Activated naive CD4-positive, alpha-beta T cell treated with anti-CD3 and anti-CD28 coated beads, Interleukin-2, amount 50 U/mL, for 24 hours (primary cell): ENCODE data around the gene TXNL1.
A peak's percentile ranks its signal among the peaks of the same experiment; 100 is the strongest.

Experiments used
- H3K27ac Mint-ChIP-seq: one replicate; pipeline ENCODE4 v1.8.0; 2021; ENCODE audit warnings: mild to moderate bottlenecking, mixed read lengths
- H3K27me3 Mint-ChIP-seq: one replicate; pipeline ENCODE4 v1.8.0; 2021; ENCODE audit warnings: mixed read lengths
- H3K36me3 Mint-ChIP-seq: one replicate; pipeline ENCODE4 v1.8.0; 2021; ENCODE audit warnings: mixed read lengths
- H3K4me1 Mint-ChIP-seq: one replicate; pipeline ENCODE4 v1.8.0; 2021; ENCODE audit warnings: mixed read lengths
- H3K4me3 Mint-ChIP-seq: one replicate; pipeline ENCODE4 v1.8.0; 2021; ENCODE audit warnings: mild to moderate bottlenecking, mixed read lengths
- H3K9me3 Mint-ChIP-seq: one replicate; pipeline ENCODE4 v1.8.0; 2021; ENCODE audit warnings: mixed read lengths

TXNL1 gene

GRCh38 chr18:56650944-56651770, 12.8 kb upstream of the TXNL1 start, which contains the start of gene WDR7:
WDR7 (plus strand) TSS chr18:56651359; CDS start chr18:56672516, 21,157 bp downstream.
- H3K27ac Mint-ChIP-seq: peak within 1 kb of the TSS; percentile 95
- H3K36me3 Mint-ChIP-seq: no peaks in the 10 kb centered on the region
- H3K4me3 Mint-ChIP-seq: peak within 1 kb of the TSS; percentile 95
- no peaks in the 10 kb centered on the region for H3K27me3 Mint-ChIP-seq
- H3K4me1 Mint-ChIP-seq: peaks cover 48% of the 10 kb centered on the region
- H3K9me3 Mint-ChIP-seq: peaks cover 4% of the 10 kb centered on the region

- no peaks in the 10 kb centered on the region for H3K27me3 Mint-ChIP-seq
- peaks cover 4% of the 10 kb centered on the region for H3K9me3 Mint-ChIP-seq
- no peaks in the 10 kb centered on the region for H3K36me3 Mint-ChIP-seq
- no peak overlapping the region for H3K27ac Mint-ChIP-seq
- no peak overlapping the region for H3K4me3 Mint-ChIP-seq
- peaks cover 36% of the 10 kb centered on the region for H3K4me1 Mint-ChIP-seq
Measured at GRCh38 chr18:56649996-56650395, 11.6 kb upstream of the TXNL1 start.

- Mint-ChIP-seq H3K36me3 (no peaks in the 10 kb centered on the region), H3K4me1 (peaks cover 21% of the 10 kb centered on the region)
Measured at GRCh38 chr18:56647951-56648893, 9.8 kb upstream of the TXNL1 start.

GRCh38 chr18:56647071-56647470, 8.7 kb upstream of the TXNL1 start:
- H3K27me3 Mint-ChIP-seq: no peaks in the 10 kb centered on the region
- H3K4me3 Mint-ChIP-seq: no peak overlapping the region
- peaks cover 15% of the 10 kb centered on the region for H3K4me1 Mint-ChIP-seq
- H3K36me3 Mint-ChIP-seq: no peaks in the 10 kb centered on the region
- H3K9me3 Mint-ChIP-seq: peaks cover 4% of the 10 kb centered on the region
- no peak overlapping the region for H3K27ac Mint-ChIP-seq

More at GRCh38 chr18:56647951-56648893, 9.8 kb upstream of the TXNL1 start:
- H3K4me3 Mint-ChIP-seq: no peak overlapping the region
- H3K9me3 Mint-ChIP-seq: peaks cover 4% of the 10 kb centered on the region
- H3K27me3 Mint-ChIP-seq: no peaks in the 10 kb centered on the region
- H3K27ac Mint-ChIP-seq: peak overlapping the region; percentile 8

- Mint-ChIP-seq H3K27me3 (no peaks in the 10 kb centered on the region), H3K36me3 (no peaks in the 10 kb centered on the region), H3K9me3 (no peaks in the 10 kb centered on the region), H3K4me1 (peaks cover 8% of the 10 kb centered on the region), H3K27ac (no peak overlapping the region), H3K4me3 (no peak overlapping the region)
Measured at GRCh38 chr18:56645415-56646016, 7.1 kb upstream of the TXNL1 start.

- H3K27me3 Mint-ChIP-seq: no peaks in the 10 kb centered on the region
- H3K9me3 Mint-ChIP-seq: no peaks in the 10 kb centered on the region
- H3K4me1 Mint-ChIP-seq: peaks cover 16% of the 10 kb centered on the region
- H3K4me3 Mint-ChIP-seq: no peak overlapping the region
- H3K27ac Mint-ChIP-seq: no peak overlapping the region
- peaks cover 1% of the 10 kb centered on the region for H3K36me3 Mint-ChIP-seq
Measured at GRCh38 chr18:56643381-56643780, 5.0 kb upstream of the TXNL1 start.

GRCh38 chr18:56641714-56642337, 3.4 kb upstream of the TXNL1 start:
- peaks cover 16% of the 10 kb centered on the region for H3K4me1 Mint-ChIP-seq
- peaks cover 1% of the 10 kb centered on the region for H3K36me3 Mint-ChIP-seq
- H3K4me3 Mint-ChIP-seq: no peak overlapping the region
- no peaks in the 10 kb centered on the region for H3K9me3 Mint-ChIP-seq
- H3K27me3 Mint-ChIP-seq: no peaks in the 10 kb centered on the region
- H3K27ac Mint-ChIP-seq: no peak overlapping the region

- H3K27me3 Mint-ChIP-seq: no peaks in the 10 kb centered on the region
Measured at GRCh38 chr18:56639571-56639970, 1.2 kb upstream of the TXNL1 start.

GRCh38 chr18:56639104-56639381, 651 bp upstream of the TXNL1 start:
- Mint-ChIP-seq H3K36me3 (peaks cover 6% of the 10 kb centered on the region), H3K27me3 (no peaks in the 10 kb centered on the region), H3K9me3 (no peaks in the 10 kb centered on the region), H3K4me3 (peak overlapping the region; percentile 99), H3K27ac (peak overlapping the region; percentile 96), H3K4me1 (peaks cover 39% of the 10 kb centered on the region)

More at GRCh38 chr18:56639571-56639970, 1.2 kb upstream of the TXNL1 start:
- Mint-ChIP-seq H3K9me3 (no peaks in the 10 kb centered on the region), H3K4me3 (peak overlapping the region; percentile 99), H3K4me1 (peaks cover 34% of the 10 kb centered on the region), H3K36me3 (peaks cover 3% of the 10 kb centered on the region), H3K27ac (no peak overlapping the region)

- Mint-ChIP-seq H3K27ac (peak overlapping the region; percentile 96), H3K36me3 (peaks cover 9% of the 10 kb centered on the region), H3K4me1 (peaks cover 45% of the 10 kb centered on the region), H3K27me3 (no peaks in the 10 kb centered on the region), H3K9me3 (no peaks in the 10 kb centered on the region), H3K4me3 (peak overlapping the region; percentile 99)
Measured at GRCh38 chr18:56637711-56638231, 621 bp downstream of the TXNL1 start.

GRCh38 chr18:56637176-56637575, 1.2 kb downstream of the TXNL1 start:
- Mint-ChIP-seq H3K4me3 (peak overlapping the region; percentile 99), H3K27me3 (no peaks in the 10 kb centered on the region), H3K36me3 (peaks cover 9% of the 10 kb centered on the region), H3K9me3 (no peaks in the 10 kb centered on the region), H3K4me1 (peaks cover 51% of the 10 kb centered on the region), H3K27ac (peak overlapping the region; percentile 96)

GRCh38 chr18:56635007-56635406, 3.4 kb downstream of the TXNL1 start:
- H3K27ac Mint-ChIP-seq: no peak overlapping the region
- peaks cover 15% of the 10 kb centered on the region for H3K36me3 Mint-ChIP-seq
- peaks cover 64% of the 10 kb centered on the region for H3K4me1 Mint-ChIP-seq
- H3K4me3 Mint-ChIP-seq: peak overlapping the region; percentile 55
- H3K27me3 Mint-ChIP-seq: no peaks in the 10 kb centered on the region
- H3K9me3 Mint-ChIP-seq: no peaks in the 10 kb centered on the region

GRCh38 chr18:56632070-56633022, 6.0 kb downstream of the TXNL1 start:
- Mint-ChIP-seq H3K36me3 (peaks cover 16% of the 10 kb centered on the region), H3K4me1 (peaks cover 80% of the 10 kb centered on the region), H3K27me3 (no peaks in the 10 kb centered on the region), H3K4me3 (no peak overlapping the region), H3K27ac (no peak overlapping the region), H3K9me3 (no peaks in the 10 kb centered on the region)

GRCh38 chr18:56627991-56628390, 10.4 kb downstream of the TXNL1 start:
- Mint-ChIP-seq H3K27me3 (no peaks in the 10 kb centered on the region), H3K4me3 (no peak overlapping the region), H3K27ac (no peak overlapping the region), H3K9me3 (no peaks in the 10 kb centered on the region), H3K36me3 (peaks cover 14% of the 10 kb centered on the region), H3K4me1 (peaks cover 65% of the 10 kb centered on the region)
